GM19463 (cell line): ENCODE data around the gene GRID1.
A peak's percentile ranks its signal among the peaks of the same experiment; 100 is the strongest.

ENCODE experiments used
- ATAC-seq: cut with Tn5 transposase; IDR thresholded peaks from one replicate; pipeline ENCODE4 v1.9.1; 2021; ENCODE audit warnings: mild to moderate bottlenecking, moderate library complexity; ENCODE audit not compliant: unreplicated experiment

GRID1 gene

GRCh38 chr10:86295351-86295750 lies 71.2 kb downstream of the GRID1 start:
- no peak for ATAC-seq

GRCh38 chr10:86294346-86295265 lies 72.0 kb downstream of the GRID1 start:
- ATAC-seq = no peak

- no peak for ATAC-seq
These were observed 73.2 kb downstream of the GRID1 start for GRCh38 chr10:86293396-86293791.

GRCh38 chr10:86292462-86293395 lies 73.9 kb downstream of the GRID1 start:
- ATAC-seq = no peak

- ATAC-seq = no peak
These were observed 74.8 kb downstream of the GRID1 start for GRCh38 chr10:86291616-86292340.

- ATAC-seq = peak; percentile 64
These were observed 75.5 kb downstream of the GRID1 start for GRCh38 chr10:86290933-86291615.

- no peak for ATAC-seq
These were observed 77.1 kb downstream of the GRID1 start for GRCh38 chr10:86289577-86289868.

- no peak for ATAC-seq
These were observed 77.7 kb downstream of the GRID1 start for GRCh38 chr10:86288695-86289576.

GRCh38 chr10:86287966-86288579 lies 78.5 kb downstream of the GRID1 start:
- ATAC-seq = no peak

- ATAC-seq = peak; percentile 41
These were observed 79.3 kb downstream of the GRID1 start for GRCh38 chr10:86287110-86287793.

- no peak for ATAC-seq
These were observed 80.1 kb downstream of the GRID1 start for GRCh38 chr10:86286236-86287109.

- no peak for ATAC-seq
These were observed 81.3 kb downstream of the GRID1 start for GRCh38 chr10:86285136-86285790.

- ATAC-seq = no peak
These were observed 82.1 kb downstream of the GRID1 start for GRCh38 chr10:86284355-86285105.

- ATAC-seq = no peak
These were observed 82.9 kb downstream of the GRID1 start for GRCh38 chr10:86283466-86284287.

GRCh38 chr10:86282664-86283465 lies 83.7 kb downstream of the GRID1 start:
- ATAC-seq = no peak
